Nephron (organoid): ENCODE results near the gene PRKG1.
"Not testable (repeated sequence)": the region's sequence is repeated elsewhere in the genome, so short reads cannot be mapped to it uniquely, and the experiment has no call there.

Experiments
- H3K27ac Mint-ChIP-seq, 3 experiments: 2 replicates each; pipeline ENCODE4 v1.8.0; 2020; ENCODE audit warnings: mixed read lengths in 3 of 3, mild to moderate bottlenecking in 2 of 3, moderate library complexity in 1 of 3
- H3K27me3 Mint-ChIP-seq: 2 replicates; pipeline ENCODE4 v1.8.0; 2021; ENCODE audit warnings: low read depth, mild to moderate bottlenecking, moderate library complexity, mixed read lengths
- H3K36me3 Mint-ChIP-seq: 2 replicates; pipeline ENCODE4 v1.8.0; 2020; ENCODE audit warnings: low read depth, mixed read lengths
- H3K4me1 Mint-ChIP-seq: 2 replicates; pipeline ENCODE4 v1.8.0; 2020; ENCODE audit warnings: mixed read lengths
- H3K4me3 Mint-ChIP-seq, 3 experiments: 2 replicates each; pipeline ENCODE4 v1.8.0; 2020; ENCODE audit warnings: mild to moderate bottlenecking in 3 of 3, mixed read lengths in 3 of 3, moderate library complexity in 2 of 3
- H3K9me3 Mint-ChIP-seq: 2 replicates; pipeline ENCODE4 v1.8.0; 2020; ENCODE audit warnings: mixed read lengths
- CTCF ChIP-seq, 3 experiments: fragments of 200-600 bp; sonication (generic); IDR thresholded peaks; one replicate each; pipeline ENCODE4 v1.5.0; 2021; ENCODE audit warnings: antibody characterized with exemption in 3 of 3; ENCODE audit not compliant: unreplicated experiment in 3 of 3

Gene PRKG1

GRCh38 chr10:52226197-52226847 is 1152.0 kb downstream of the PRKG1 start:
- Mint-ChIP-seq H3K27ac (no peak overlapping the region), H3K4me1 (no peaks in the 10 kb centered on the region), H3K9me3 (peaks cover 7% of the 10 kb centered on the region), H3K36me3 (no peaks in the 10 kb centered on the region), H3K4me3 (no peak overlapping the region), H3K27me3 (no peaks in the 10 kb centered on the region)
- TF ChIP-seq CTCF (IDR thresholded peaks at IDR 0.05; ENCODE audit: unreplicated experiment in 3 of 3): no peak

DNA sequence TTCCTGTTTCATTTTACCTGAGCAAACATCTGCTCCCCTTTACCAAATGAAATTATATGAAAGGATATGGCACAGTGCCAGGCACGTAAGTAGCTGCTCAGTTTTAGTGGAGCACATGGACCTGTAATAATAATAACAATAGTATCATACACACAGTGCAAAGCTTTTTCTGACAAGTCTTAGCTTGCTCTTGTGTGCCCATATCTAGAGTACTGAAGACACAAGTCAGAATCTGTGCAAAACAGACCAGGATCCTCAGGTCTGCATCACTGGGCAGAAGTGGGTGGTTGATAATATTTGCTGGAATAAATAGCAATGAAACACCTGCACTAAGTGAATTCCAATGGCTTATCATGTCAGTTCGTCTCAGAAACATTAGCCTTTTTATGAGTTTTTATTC is 1154.3 kb downstream of the PRKG1 start:
- Mint-ChIP-seq H3K4me3 (no peak overlapping the region), H3K27me3 (no peaks in the 10 kb centered on the region), H3K4me1 (peaks cover 9% of the 10 kb centered on the region), H3K27ac (no peak overlapping the region), H3K9me3 (peaks cover 13% of the 10 kb centered on the region), H3K36me3 (peaks cover 8% of the 10 kb centered on the region)
- no peak for TF ChIP-seq CTCF (IDR thresholded peaks at IDR 0.05; ENCODE audit: unreplicated experiment in 3 of 3)

GRCh38 chr10:52229291-52229931 is 1155.1 kb downstream of the PRKG1 start:
- H3K27ac Mint-ChIP-seq: no peak overlapping the region
- H3K4me1 Mint-ChIP-seq: peaks cover 9% of the 10 kb centered on the region
- no peak overlapping the region for H3K4me3 Mint-ChIP-seq
- H3K9me3 Mint-ChIP-seq: peaks cover 13% of the 10 kb centered on the region
- H3K36me3 Mint-ChIP-seq: peaks cover 8% of the 10 kb centered on the region
- no peak for TF ChIP-seq CTCF (IDR thresholded peaks at IDR 0.05; ENCODE audit: unreplicated experiment in 3 of 3)
- no peaks in the 10 kb centered on the region for H3K27me3 Mint-ChIP-seq

DNA sequence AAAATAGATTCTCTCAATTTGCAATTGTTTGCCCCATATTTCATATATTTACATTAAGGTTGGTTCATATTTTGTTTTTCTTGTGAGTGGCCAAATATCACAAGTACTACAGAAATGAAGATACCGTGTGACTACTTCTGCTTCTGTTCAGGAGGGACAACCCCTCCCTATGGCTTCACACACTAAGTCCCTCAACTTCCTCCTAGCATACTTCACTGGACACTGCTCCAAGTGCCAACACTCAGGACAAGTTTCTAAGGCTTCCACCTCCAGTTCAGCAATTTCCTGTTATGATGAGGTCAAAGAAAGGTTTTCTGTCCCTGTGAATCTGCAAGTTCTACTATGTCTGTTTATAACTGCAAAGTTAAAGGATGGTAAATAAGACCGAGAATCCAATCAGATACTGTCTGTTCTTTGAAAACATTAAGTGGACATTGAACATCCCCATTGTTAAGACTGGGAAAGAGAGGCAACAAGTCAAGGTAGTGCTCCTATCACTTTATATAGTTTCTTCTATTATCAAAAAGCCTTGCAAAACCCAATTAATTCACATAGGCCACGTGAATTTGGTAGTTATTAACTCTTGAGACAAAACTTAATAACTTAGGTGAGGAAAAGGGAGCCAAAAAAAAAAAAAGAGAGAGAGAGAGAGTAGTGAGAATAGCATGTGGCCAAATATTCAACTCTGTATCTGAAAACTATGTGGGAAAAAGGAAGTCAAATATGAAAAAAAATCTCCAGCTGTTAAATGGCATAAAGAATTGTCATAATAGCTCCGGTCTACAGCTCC is 1158.5 kb downstream of the PRKG1 start:
- Mint-ChIP-seq H3K27ac (peak overlapping the region in 2 of 3 experiments; percentile 17 to 36), H3K4me1 (peaks cover 9% of the 10 kb centered on the region), H3K27me3 (no peaks in the 10 kb centered on the region), H3K36me3 (peaks cover 8% of the 10 kb centered on the region), H3K4me3 (peak overlapping the region; percentile 77 to 81 (median 79)), H3K9me3 (peaks cover 6% of the 10 kb centered on the region)
- no peak for TF ChIP-seq CTCF (IDR thresholded peaks at IDR 0.05; ENCODE audit: unreplicated experiment in 3 of 3)

DNA sequence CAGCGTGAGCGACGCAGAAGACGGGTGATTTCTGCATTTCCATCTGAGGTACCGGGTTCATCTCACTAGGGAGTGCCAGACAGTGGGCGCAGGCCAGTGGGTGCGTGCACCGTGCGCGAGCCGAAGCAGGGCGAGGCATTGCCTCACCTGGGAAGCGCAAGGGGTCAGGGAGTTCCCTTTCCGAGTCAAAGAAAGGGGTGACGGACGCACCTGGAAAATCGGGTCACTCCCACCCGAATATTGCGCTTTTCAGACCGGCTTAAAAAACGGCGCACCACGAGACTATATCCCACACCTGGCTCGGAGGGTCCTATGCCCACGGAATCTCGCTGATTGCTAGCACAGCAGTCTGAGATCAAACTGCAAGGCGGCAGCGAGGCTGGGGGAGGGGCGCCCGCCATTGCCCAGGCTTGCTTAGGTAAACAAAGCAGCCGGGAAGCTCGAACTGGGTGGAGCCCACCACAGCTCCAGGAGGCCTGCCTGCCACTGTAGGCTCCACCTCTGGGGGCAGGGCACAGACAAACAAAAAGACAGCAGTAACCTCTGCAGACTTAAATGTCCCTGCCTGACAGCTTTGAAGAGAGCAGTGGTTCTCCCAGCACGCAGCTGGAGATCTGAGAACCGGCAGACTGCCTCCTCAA is 1159.2 kb downstream of the PRKG1 start:
- not testable (repeated sequence) for H3K9me3 Mint-ChIP-seq, H3K4me1 Mint-ChIP-seq, H3K27me3 Mint-ChIP-seq, H3K36me3 Mint-ChIP-seq
- H3K27ac Mint-ChIP-seq: peak overlapping the region in 2 of 3 experiments; percentile 17 to 36
- H3K4me3 Mint-ChIP-seq: peak overlapping the region; percentile 77 to 81 (median 79)

- H3K4me3 Mint-ChIP-seq: no peak overlapping the region
- no peaks in the 10 kb centered on the region for H3K4me1 Mint-ChIP-seq
- no peak overlapping the region for H3K27ac Mint-ChIP-seq
- no peaks in the 10 kb centered on the region for H3K27me3 Mint-ChIP-seq
- no peak for TF ChIP-seq CTCF (IDR thresholded peaks at IDR 0.05; ENCODE audit: unreplicated experiment in 3 of 3)
- no peaks in the 10 kb centered on the region for H3K36me3 Mint-ChIP-seq
- H3K9me3 Mint-ChIP-seq: no peaks in the 10 kb centered on the region
These were observed 1165.5 kb downstream of the PRKG1 start for GRCh38 chr10:52239771-52240170.
